Mucosa of rectum (tissue), 2 donors: ENCODE measurements around the gene FOXO1.
"Not testable (repeated sequence)": the region's sequence is repeated elsewhere in the genome, so short reads cannot be mapped to it uniquely, and the experiment has no call there.

Experiments used
- H3K27ac ChIP-seq, 2 donors: one replicate each; pipeline ENCODE4 v1.7.0; 2013; ENCODE audit warnings: inconsistent platforms in 2 of 2, low read depth in 2 of 2, low read length in 2 of 2
- H3K27me3 ChIP-seq, 2 donors: one replicate each; pipeline ENCODE4 v1.7.0; 2013; ENCODE audit warnings: low read length in 2 of 2; ENCODE audit not compliant: control insufficient read depth in 2 of 2, insufficient read depth in 2 of 2
- H3K36me3 ChIP-seq, 2 donors: one replicate each; pipeline ENCODE4 v1.7.0; 2013; ENCODE audit warnings: low read length in 2 of 2; ENCODE audit not compliant: control insufficient read depth in 2 of 2, insufficient read depth in 2 of 2
- H3K4me1 ChIP-seq, 2 donors: one replicate each; pipeline ENCODE4 v1.7.0; 2013; ENCODE audit warnings: low read length in 2 of 2, mild to moderate bottlenecking in 1 of 2; ENCODE audit not compliant: control insufficient read depth in 2 of 2, insufficient read depth in 2 of 2
- H3K4me3 ChIP-seq, 2 donors: one replicate each; pipeline ENCODE4 v1.7.0; 2013; ENCODE audit warnings: low read length in 2 of 2
- H3K9ac ChIP-seq, 2 donors: one replicate each; pipeline ENCODE4 v1.7.0; 2013; ENCODE audit warnings: low read length in 2 of 2, low read depth in 1 of 2, mild to moderate bottlenecking in 1 of 2
- H3K9me3 ChIP-seq, 2 donors: one replicate each; pipeline ENCODE4 v1.7.0; 2013; ENCODE audit warnings: low read length in 2 of 2; ENCODE audit not compliant: control insufficient read depth in 2 of 2
- donor health status: healthy.
- donor health status: Normal muscosa, but diverticular disease.

The FOXO1 gene

GRCh38 chr13:40666933-40667621, 636 bp upstream of the FOXO1 start:
- Histone ChIP-seq H3K36me3 (no peaks in the 10 kb centered on the region), H3K9ac (peak overlapping the region; percentile 65 to 83), H3K4me1 (peaks cover 13 to 19% of the 10 kb centered on the region in 2 donors), H3K9me3 (no peaks in the 10 kb centered on the region), H3K27ac (peak overlapping the region; percentile 82 to 88), H3K4me3 (peak overlapping the region; percentile 78 to 85), H3K27me3 (no peaks in the 10 kb centered on the region)

DNA sequence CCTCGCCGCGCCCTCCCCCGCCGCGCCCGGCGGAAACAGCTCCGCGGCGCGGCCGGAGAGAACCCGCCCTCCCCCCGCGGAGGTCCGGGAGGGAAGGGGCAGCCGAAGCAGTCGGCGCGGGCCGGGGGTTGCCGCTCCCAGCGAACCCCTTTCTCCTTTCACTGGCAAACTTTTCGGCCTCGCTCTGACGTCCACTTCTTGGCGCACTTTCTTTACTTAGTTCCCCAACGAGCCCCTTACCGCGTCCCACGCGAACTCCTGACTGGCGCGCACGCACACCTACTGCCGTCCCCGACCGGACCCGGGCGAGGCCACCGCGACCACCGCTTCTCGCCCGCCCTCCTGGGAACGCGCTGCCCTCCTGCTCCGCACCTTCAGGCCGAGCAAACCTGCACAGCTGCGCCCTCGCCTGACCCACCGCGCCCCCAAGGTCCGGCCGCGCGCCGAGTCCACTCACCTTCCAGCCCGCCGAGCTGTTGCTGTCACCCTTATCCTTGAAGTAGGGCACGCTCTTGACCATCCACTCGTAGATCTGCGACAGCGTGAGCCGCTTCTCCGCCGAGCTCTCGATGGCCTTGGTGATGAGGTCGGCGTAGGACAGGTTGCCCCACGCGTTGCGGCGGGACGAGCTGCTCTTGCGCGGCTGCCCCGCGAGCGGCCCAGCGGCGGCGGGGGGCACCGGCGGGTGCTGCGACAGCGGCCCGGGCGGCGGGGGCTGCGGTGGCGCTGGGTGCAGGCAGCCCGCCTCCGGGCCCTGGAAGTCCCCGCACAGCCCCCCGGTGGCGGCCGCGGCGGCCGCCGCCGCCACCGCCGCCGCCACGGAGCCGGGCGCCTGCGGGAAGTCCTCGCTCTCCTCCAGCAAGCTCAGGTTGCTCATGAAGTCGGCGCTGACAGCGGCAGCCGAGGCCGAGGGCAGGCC, 1.1 kb downstream of the FOXO1 start:
- peak overlapping the region; percentile 97 to 99 for H3K27ac ChIP-seq
- no peaks in the 10 kb centered on the region for H3K27me3 ChIP-seq
- peaks cover 14 to 18% of the 10 kb centered on the region in 2 donors for H3K4me1 ChIP-seq
- H3K4me3 ChIP-seq, result peak overlapping the region; percentile 85 to 90
- no peaks in the 10 kb centered on the region for H3K36me3 ChIP-seq
- H3K9ac ChIP-seq, result peak overlapping the region; percentile 85 to 99
- H3K9me3 ChIP-seq, result no peaks in the 10 kb centered on the region

DNA sequence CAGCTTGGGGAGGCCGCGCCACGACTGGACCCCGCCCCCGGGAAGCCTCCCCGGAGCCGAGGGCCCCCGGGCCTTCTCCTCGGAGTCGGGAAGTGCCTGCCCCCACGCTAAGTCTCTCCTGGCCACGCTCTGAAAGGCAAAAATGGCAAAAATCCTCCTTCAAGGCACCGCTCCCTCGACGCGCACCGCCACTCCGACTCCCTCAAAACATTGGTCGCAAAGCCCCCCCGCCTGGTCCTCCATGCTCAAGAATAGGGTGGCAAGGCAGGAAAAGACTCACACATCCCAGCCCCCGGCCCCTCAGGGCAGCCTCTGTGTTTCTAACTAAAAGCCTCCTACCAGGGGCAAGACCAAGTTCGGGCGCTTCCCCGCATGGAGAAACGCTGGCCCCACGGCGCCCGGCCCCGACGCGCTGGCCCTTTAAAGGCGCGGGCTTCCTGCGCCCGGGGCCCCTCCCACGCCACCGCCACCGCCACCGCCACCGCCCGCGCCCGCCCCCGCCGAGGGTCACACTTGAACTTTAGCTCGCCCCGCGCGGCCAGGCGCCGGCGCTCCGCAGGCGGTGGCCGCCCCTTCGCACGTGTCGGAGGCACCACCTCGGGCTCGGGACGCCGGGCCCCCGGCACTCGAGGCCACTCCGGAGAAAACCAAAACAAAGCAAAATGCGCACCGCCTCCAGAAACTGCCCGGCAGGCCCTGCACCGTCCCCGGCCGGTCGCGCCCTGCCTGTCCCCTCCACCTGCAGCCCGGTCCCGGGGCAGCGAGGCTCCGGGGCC, 1.9 kb downstream of the FOXO1 start:
- H3K9ac ChIP-seq, result peak overlapping the region; percentile 85 to 99
- H3K27me3 ChIP-seq, result no peaks in the 10 kb centered on the region
- peaks cover 18 to 20% of the 10 kb centered on the region in 2 donors for H3K4me1 ChIP-seq

GRCh38 chr13:40664100-40664349, 2.4 kb downstream of the FOXO1 start:
- not testable (repeated sequence) for H3K36me3 ChIP-seq, H3K27me3 ChIP-seq, H3K9me3 ChIP-seq
- H3K27ac ChIP-seq, result peak overlapping the region; percentile 97 to 99
- peak overlapping the region; percentile 83 to 99 for H3K9ac ChIP-seq
- peaks cover 18 to 20% of the 10 kb centered on the region in 2 donors for H3K4me1 ChIP-seq
- H3K4me3 ChIP-seq, result peak overlapping the region; percentile 85 to 87

More for the DNA sequence above, 1.9 kb downstream of the FOXO1 start:
- H3K4me3 ChIP-seq, result peak overlapping the region; percentile 85 to 90
- H3K27ac ChIP-seq, result peak overlapping the region; percentile 97 to 99
- no peaks in the 10 kb centered on the region for H3K36me3 ChIP-seq
- H3K9me3 ChIP-seq, result no peaks in the 10 kb centered on the region

DNA sequence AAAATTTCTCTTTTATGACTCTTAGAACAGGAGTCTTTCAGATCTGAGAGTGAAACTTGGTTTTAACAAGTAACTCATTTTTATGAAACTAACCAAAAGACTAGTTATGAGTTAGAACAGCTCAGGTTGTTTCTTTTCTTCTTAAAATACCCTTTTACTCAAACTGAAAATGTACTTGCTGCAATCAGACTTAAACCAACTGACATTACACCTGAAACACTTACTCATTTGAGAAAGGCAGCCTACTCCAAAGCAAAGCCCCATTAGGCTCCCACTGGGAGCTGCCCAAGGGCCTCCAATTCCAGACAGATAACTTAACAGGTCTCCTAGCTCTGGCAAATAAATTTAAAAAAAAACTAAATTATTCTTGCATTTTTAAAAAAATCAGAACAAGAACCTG, 3.6 kb downstream of the FOXO1 start:
- H3K27me3 ChIP-seq, result no peaks in the 10 kb centered on the region
- peak overlapping the region; percentile 20 to 69 for H3K27ac ChIP-seq
- H3K4me3 ChIP-seq, result peak overlapping the region; percentile 85 to 87
- no peaks in the 10 kb centered on the region for H3K36me3 ChIP-seq
- H3K4me1 ChIP-seq, result peaks cover 18 to 20% of the 10 kb centered on the region in 2 donors
- no peaks in the 10 kb centered on the region for H3K9me3 ChIP-seq
- peak overlapping the region in 1 of 2 donors; percentile 99 for H3K9ac ChIP-seq

- H3K27me3 ChIP-seq, result no peaks in the 10 kb centered on the region
- H3K36me3 ChIP-seq, result no peaks in the 10 kb centered on the region
- peak overlapping the region in 1 of 2 donors; percentile 56 for H3K4me3 ChIP-seq
- H3K27ac ChIP-seq, result peak overlapping the region in 1 of 2 donors; percentile 69
- peak overlapping the region; percentile 17 to 52 for H3K9ac ChIP-seq
- H3K9me3 ChIP-seq, result no peaks in the 10 kb centered on the region
- peaks cover 15 to 16% of the 10 kb centered on the region in 2 donors for H3K4me1 ChIP-seq
These were observed 4.4 kb downstream of the FOXO1 start for GRCh38 chr13:40661875-40662665.

DNA sequence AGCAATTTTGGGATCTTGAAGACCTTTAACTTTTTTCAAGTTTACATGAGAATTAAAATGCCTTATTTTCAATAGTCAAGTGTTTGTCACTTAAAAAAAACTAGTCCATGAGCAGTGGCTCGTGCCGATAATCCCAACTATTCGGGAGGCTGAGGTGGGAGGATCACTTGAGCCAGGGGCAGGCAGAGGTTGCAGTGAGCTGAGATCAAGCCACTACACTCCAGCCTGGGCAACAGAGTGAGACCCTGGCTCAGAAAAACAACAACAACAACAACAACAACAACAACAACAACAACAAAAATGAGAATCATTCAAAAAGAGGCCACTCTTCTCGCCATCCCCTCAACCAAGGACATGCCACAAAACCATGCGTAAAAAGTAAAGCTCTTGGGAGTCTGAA, 5.7 kb downstream of the FOXO1 start:
- H3K27ac ChIP-seq, result no peak overlapping the region
- H3K27me3 ChIP-seq, result no peaks in the 10 kb centered on the region
- H3K9ac ChIP-seq, result no peak overlapping the region
- H3K9me3 ChIP-seq, result no peaks in the 10 kb centered on the region
- no peaks in the 10 kb centered on the region for H3K36me3 ChIP-seq
- H3K4me1 ChIP-seq, result peaks cover 15 to 16% of the 10 kb centered on the region in 2 donors
- no peak overlapping the region for H3K4me3 ChIP-seq

- no peak overlapping the region for H3K9ac ChIP-seq
- H3K36me3 ChIP-seq, result no peaks in the 10 kb centered on the region
- H3K4me3 ChIP-seq, result no peak overlapping the region
- no peaks in the 10 kb centered on the region for H3K27me3 ChIP-seq
- H3K4me1 ChIP-seq, result peaks cover 15 to 16% of the 10 kb centered on the region in 2 donors
- H3K9me3 ChIP-seq, result no peaks in the 10 kb centered on the region
- H3K27ac ChIP-seq, result no peak overlapping the region
These were observed 6.2 kb downstream of the FOXO1 start for GRCh38 chr13:40660141-40660664.

- Histone ChIP-seq H3K4me1 (peaks cover 10 to 12% of the 10 kb centered on the region in 2 donors), H3K4me3 (no peak overlapping the region), H3K9ac (no peak overlapping the region), H3K36me3 (no peaks in the 10 kb centered on the region), H3K9me3 (no peaks in the 10 kb centered on the region), H3K27me3 (no peaks in the 10 kb centered on the region), H3K27ac (no peak overlapping the region)
These were observed 8.5 kb downstream of the FOXO1 start for GRCh38 chr13:40657951-40658350.
